ENCODE results near the gene TPX2. TPM values are rescaled to one million over a fixed set of nuclear protein-coding genes. Genes with fewer than 3 reads are reported as not detected.
A peak's percentile ranks its signal among the peaks of the same experiment; 100 is the strongest.

TPX2 gene
- total RNA-seq, 6 donors from 2014 or later, result 1.0 to 6.7 (median 3.8) TPM

GRCh38 chr20:31693987-31694661 is 45.0 kb upstream of the TPX2 start:
- no peak overlapping the region for H3K4me3 ChIP-seq
- H3K36me3 ChIP-seq, result peaks cover 0 to 62% (median 16%) of the 10 kb centered on the region in 4 donors

GRCh38 chr20:31694842-31695593 is 44.1 kb upstream of the TPX2 start:
- peaks cover 0 to 58% (median 13%) of the 10 kb centered on the region in 4 donors for H3K36me3 ChIP-seq
- ATAC-seq (ENCODE audit: low FRiP score in 2 of 2) (no peak), DNase-seq (no peak)
- 81 to 93% methylated on average over 5 of the region's 5 CpGs for WGBS, 2 donors
- peaks cover 63 to 96% (median 83%) of the 10 kb centered on the region in 4 donors for H3K4me1 ChIP-seq
- peak overlapping the region; percentile 64 to 99 (median 90) for H3K27ac ChIP-seq
- no peak overlapping the region for H3K4me3 ChIP-seq
- H3K27me3 ChIP-seq, result no peaks in the 10 kb centered on the region
- no peak for TF ChIP-seq CTCF (IDR thresholded peaks at IDR 0.05)
- H3K9me3 ChIP-seq, result no peaks in the 10 kb centered on the region

More at GRCh38 chr20:31693987-31694661, 45.0 kb upstream of the TPX2 start:
- Histone ChIP-seq H3K4me1 (peaks cover 55 to 94% (median 76%) of the 10 kb centered on the region in 4 donors), H3K9me3 (no peaks in the 10 kb centered on the region), H3K27me3 (no peaks in the 10 kb centered on the region), H3K27ac (peak overlapping the region; percentile 64 to 99 (median 90))
- whole genome bisulfite sequencing, 2 donors, result 53 to 77% methylated on average over 2 to 4 of the region's 4 CpGs
- DNase-seq, result peak in 1 of 2 donors; percentile 38
- ATAC-seq (ENCODE audit: low FRiP score in 2 of 2), result no peak
- TF ChIP-seq POLR2AphosphoS5 (IDR thresholded peaks at IDR 0.05) (no peak), EP300 (IDR thresholded peaks at IDR 0.05) (no peak), CTCF (IDR thresholded peaks at IDR 0.05) (no peak), POLR2A (IDR thresholded peaks at IDR 0.05) (no peak)

GRCh38 chr20:31695849-31696804 is 43.0 kb upstream of the TPX2 start:
- peaks cover 0 to 50% (median 8%) of the 10 kb centered on the region in 4 donors for H3K36me3 ChIP-seq
- H3K9me3 ChIP-seq, result no peaks in the 10 kb centered on the region
- no peaks in the 10 kb centered on the region for H3K27me3 ChIP-seq
- ATAC-seq (ENCODE audit: low FRiP score in 2 of 2) (peak; percentile 66 to 72), DNase-seq (peak in 1 of 2 donors; percentile 78)
- peaks cover 72 to 97% (median 89%) of the 10 kb centered on the region in 4 donors for H3K4me1 ChIP-seq
- peak overlapping the region; percentile 82 to 99 (median 90) for H3K27ac ChIP-seq
- no peak overlapping the region for H3K4me3 ChIP-seq
- WGBS, 2 donors, result 80 to 84% methylated on average over 9 to 12 of the region's 12 CpGs
- TF ChIP-seq POLR2AphosphoS5 (IDR thresholded peaks at IDR 0.05), result peak; percentile 78 to 95
- peak; percentile 64 to 95 (median 67) for TF ChIP-seq EP300 (IDR thresholded peaks at IDR 0.05)
- TF ChIP-seq POLR2A (IDR thresholded peaks at IDR 0.05), result peak in 1 of 4 donors; percentile 50
- TF ChIP-seq CTCF (IDR thresholded peaks at IDR 0.05), result no peak

GRCh38 chr20:31698243-31698802 is 40.8 kb upstream of the TPX2 start:
- DNase-seq (no peak), ATAC-seq (ENCODE audit: low FRiP score in 2 of 2) (no peak)
- 92 to 94% methylated on average over 8 of the region's 8 CpGs for WGBS, 2 donors
- Histone ChIP-seq H3K9me3 (no peaks in the 10 kb centered on the region), H3K36me3 (peaks cover 0 to 41% (median 7%) of the 10 kb centered on the region in 4 donors), H3K4me1 (peaks cover 69 to 97% (median 86%) of the 10 kb centered on the region in 4 donors), H3K4me3 (no peak overlapping the region), H3K27me3 (no peaks in the 10 kb centered on the region), H3K27ac (peak overlapping the region; percentile 82 to 99 (median 90))
- TF ChIP-seq EP300 (IDR thresholded peaks at IDR 0.05) (no peak), POLR2AphosphoS5 (IDR thresholded peaks at IDR 0.05) (no peak), CTCF (IDR thresholded peaks at IDR 0.05) (no peak), POLR2A (IDR thresholded peaks at IDR 0.05) (no peak)
